Measurements from ENCODE around the gene BBS2.

BBS2 gene

DNA sequence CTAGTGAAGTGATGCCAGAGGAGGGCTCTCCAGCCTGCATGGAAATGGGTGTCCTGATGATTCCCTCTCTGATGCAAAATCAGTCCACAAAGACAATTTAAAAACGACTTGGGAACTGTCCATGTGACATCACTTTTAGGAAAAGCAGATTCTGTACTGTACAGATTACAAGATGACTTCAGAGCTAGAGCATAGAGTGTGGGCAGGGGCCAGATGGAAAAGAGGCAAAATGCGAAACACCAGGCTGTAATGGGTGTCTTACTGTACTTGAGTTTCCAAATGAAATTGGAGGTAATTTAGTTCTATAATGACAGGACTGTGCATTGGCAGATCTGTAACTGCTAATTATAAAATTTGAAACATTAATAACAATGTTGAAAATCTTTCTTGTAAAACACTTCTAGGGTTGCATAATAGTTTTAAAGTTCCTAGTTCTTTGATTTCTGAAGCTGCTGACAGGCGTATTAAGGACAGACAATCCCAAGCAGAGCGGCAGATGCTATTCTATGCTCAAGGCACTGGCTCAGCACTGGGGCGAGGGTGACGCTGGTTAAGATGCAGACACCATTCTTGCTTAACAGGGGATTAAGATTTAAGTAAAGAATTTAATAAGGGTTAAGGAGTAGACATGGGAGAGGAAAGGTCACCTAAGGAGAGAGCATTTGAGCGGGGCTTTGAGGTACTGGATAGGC is 38.9 kb downstream of the BBS2 start:
- TF ChIP-seq, protein P1, sequence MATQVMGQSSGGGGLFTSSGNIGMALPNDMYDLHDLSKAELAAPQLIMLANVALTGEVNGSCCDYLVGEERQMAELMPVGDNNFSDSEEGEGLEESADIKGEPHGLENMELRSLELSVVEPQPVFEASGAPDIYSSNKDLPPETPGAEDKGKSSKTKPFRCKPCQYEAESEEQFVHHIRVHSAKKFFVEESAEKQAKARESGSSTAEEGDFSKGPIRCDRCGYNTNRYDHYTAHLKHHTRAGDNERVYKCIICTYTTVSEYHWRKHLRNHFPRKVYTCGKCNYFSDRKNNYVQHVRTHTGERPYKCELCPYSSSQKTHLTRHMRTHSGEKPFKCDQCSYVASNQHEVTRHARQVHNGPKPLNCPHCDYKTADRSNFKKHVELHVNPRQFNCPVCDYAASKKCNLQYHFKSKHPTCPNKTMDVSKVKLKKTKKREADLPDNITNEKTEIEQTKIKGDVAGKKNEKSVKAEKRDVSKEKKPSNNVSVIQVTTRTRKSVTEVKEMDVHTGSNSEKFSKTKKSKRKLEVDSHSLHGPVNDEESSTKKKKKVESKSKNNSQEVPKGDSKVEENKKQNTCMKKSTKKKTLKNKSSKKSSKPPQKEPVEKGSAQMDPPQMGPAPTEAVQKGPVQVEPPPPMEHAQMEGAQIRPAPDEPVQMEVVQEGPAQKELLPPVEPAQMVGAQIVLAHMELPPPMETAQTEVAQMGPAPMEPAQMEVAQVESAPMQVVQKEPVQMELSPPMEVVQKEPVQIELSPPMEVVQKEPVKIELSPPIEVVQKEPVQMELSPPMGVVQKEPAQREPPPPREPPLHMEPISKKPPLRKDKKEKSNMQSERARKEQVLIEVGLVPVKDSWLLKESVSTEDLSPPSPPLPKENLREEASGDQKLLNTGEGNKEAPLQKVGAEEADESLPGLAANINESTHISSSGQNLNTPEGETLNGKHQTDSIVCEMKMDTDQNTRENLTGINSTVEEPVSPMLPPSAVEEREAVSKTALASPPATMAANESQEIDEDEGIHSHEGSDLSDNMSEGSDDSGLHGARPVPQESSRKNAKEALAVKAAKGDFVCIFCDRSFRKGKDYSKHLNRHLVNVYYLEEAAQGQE (IDR thresholded peaks at IDR 0.05; ENCODE audit: insufficient read depth in 1 of 2, low read depth in 2 of 2, low read length in 2 of 2), result no peak
- TF ChIP-seq FOXP2 (optimal IDR thresholded peaks at IDR 0.05; ENCODE audit: borderline replicate concordance, extremely low read depth, extremely low read length, insufficient read depth), result no peak
- no peak for TF ChIP-seq POLR2AphosphoS5 (IDR thresholded peaks at IDR 0.05; ENCODE audit: low read depth, low read length)
- TF ChIP-seq TAF1 (IDR thresholded peaks at IDR 0.05; ENCODE audit: borderline replicate concordance, insufficient read depth, low read length), result no peak
- no peak for TF ChIP-seq SIN3A (IDR thresholded peaks at IDR 0.05; ENCODE audit: borderline replicate concordance, insufficient read depth, low read length)

DNA sequence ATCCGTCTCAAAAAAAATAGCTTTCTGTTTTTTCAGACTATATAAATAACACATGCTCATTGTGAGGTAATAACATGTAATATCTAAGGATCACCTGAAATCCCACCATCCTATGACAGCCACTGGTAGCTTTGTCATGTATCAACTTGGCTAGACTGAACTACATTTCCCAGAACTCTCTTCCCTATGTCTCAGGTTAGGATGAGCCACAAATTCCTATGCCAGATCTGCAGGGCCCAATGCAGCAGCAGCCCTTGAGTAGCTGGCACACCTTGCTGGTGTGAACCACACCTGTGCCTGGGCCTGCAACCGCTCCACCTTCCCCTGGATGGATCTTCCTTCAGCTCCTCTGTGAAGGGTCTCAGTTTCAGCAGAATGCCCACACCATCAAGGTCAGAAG is 40.4 kb downstream of the BBS2 start:
- TF ChIP-seq SIN3A (IDR thresholded peaks at IDR 0.05; ENCODE audit: borderline replicate concordance, insufficient read depth, low read length), result no peak
- no peak for TF ChIP-seq POLR2AphosphoS5 (IDR thresholded peaks at IDR 0.05; ENCODE audit: low read depth, low read length)
- no peak for TF ChIP-seq FOXP2 (optimal IDR thresholded peaks at IDR 0.05; ENCODE audit: borderline replicate concordance, extremely low read depth, extremely low read length, insufficient read depth)

DNA sequence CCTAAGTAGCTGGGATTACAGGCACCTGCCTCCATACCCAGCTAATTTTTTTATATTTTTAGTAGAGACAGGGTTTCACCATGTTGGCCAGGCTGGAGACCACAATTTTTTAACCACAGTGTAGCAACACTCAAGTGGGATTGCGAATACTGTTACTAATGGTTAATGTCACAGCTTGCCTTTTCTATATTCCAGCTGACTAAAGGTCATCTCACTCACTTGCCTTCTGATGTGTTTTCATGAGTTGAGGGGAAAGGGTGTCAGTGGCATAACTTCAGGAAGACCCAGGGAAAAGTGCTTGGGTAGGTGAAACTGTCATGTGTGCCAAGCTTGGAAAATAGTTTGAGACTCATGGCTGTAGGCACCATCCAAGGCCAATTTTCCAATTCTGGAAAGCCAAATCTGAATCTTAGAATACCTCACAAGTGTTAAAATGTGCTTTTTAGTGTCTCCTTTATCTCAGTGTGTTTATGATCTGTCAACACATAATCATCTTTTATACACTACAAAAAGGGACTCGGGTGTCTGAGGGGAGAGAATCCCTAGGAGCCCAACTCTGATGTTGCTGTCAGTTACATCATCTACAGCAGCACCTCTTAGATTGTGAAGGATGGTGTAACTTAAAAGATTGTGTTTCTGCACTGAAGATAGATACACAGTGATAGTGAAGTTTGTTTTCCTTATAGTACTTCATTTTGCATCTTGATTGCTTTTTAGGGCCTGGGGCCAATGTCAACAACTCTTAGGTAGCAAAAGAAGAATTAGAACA is 41.4 kb downstream of the BBS2 start:
- no peak for TF ChIP-seq POLR2AphosphoS5 (IDR thresholded peaks at IDR 0.05; ENCODE audit: low read depth, low read length)
- no peak for TF ChIP-seq FOXP2 (optimal IDR thresholded peaks at IDR 0.05; ENCODE audit: borderline replicate concordance, extremely low read depth, extremely low read length, insufficient read depth)
- no peak for TF ChIP-seq SIN3A (IDR thresholded peaks at IDR 0.05; ENCODE audit: borderline replicate concordance, insufficient read depth, low read length)

DNA sequence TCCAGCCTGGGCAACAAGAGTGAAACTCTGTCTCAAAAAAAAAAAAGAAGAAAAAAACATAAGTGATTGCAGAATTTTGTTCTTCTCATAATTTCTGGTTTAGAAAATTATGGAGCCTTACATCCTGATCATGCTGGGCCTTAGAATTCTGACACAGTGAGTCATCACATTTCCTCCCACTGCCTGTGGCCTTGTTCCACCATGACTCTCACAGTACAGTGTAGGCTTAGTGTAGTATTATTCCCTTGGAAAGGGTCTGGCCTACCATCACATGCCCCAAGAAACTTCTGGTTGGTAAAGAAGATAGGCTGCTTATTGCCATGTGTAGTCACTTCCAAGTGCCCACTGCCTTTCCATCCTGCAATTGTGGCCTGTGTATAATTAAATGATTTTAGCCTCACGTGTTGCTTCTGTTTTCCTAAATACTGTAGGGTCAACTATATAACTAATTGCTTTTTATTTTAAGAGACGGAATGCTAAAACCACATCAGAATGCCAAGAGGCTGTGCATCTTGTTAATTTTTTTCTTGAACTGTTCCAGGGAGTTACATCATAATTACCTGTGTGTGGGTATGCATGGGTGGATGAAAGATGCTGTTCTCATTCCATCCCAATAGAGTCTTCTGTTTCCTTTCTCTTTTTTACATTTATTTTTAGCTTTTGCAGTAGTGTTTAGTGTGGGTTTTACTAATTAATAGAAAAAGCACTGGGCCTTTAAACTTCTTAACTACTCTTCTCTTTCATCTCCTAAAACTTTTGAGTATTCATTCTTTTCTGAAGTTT is 42.5 kb downstream of the BBS2 start:
- TF ChIP-seq, protein P1 (IDR thresholded peaks at IDR 0.05; ENCODE audit: insufficient read depth in 1 of 2, low read depth in 2 of 2, low read length in 2 of 2), result no peak
- TF ChIP-seq TAF1 (IDR thresholded peaks at IDR 0.05; ENCODE audit: borderline replicate concordance, insufficient read depth, low read length) (no peak), FOXP2 (optimal IDR thresholded peaks at IDR 0.05; ENCODE audit: borderline replicate concordance, extremely low read depth, extremely low read length, insufficient read depth) (no peak), SIN3A (IDR thresholded peaks at IDR 0.05; ENCODE audit: borderline replicate concordance, insufficient read depth, low read length) (no peak)

DNA sequence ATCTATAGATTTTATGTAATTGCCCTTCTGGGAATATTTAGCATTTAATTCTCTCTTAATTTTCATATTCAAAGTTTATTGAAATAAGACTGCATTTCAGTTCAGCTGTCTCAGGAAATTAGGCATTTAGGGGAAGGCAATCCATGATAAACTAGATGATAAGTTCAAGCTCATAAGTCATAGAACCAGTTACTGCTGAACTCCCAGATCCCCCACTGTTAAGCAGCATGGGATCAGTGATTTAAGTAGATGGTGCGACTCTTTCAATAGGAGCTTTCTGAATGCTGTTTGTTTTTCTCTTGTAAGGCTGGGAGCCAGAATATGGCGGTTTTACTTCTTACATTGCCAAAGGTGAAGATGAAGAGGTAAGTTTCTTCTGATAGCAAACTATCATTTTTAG is 44.6 kb downstream of the BBS2 start:
- TF ChIP-seq POLR2AphosphoS5 (IDR thresholded peaks at IDR 0.05; ENCODE audit: low read depth, low read length) (no peak), FOXP2 (optimal IDR thresholded peaks at IDR 0.05; ENCODE audit: borderline replicate concordance, extremely low read depth, extremely low read length, insufficient read depth) (no peak), TAF1 (IDR thresholded peaks at IDR 0.05; ENCODE audit: borderline replicate concordance, insufficient read depth, low read length) (no peak), SIN3A (IDR thresholded peaks at IDR 0.05; ENCODE audit: borderline replicate concordance, insufficient read depth, low read length) (no peak)
- TF ChIP-seq, protein P1 (IDR thresholded peaks at IDR 0.05; ENCODE audit: insufficient read depth in 1 of 2, low read depth in 2 of 2, low read length in 2 of 2), result no peak
